Measurements from ENCODE around the gene GTF2A2.

Gene GTF2A2

GRCh38 chr15:59596640-59597039 is 60.7 kb downstream of the GTF2A2 start:
- DNase-seq, result no peak

DNA sequence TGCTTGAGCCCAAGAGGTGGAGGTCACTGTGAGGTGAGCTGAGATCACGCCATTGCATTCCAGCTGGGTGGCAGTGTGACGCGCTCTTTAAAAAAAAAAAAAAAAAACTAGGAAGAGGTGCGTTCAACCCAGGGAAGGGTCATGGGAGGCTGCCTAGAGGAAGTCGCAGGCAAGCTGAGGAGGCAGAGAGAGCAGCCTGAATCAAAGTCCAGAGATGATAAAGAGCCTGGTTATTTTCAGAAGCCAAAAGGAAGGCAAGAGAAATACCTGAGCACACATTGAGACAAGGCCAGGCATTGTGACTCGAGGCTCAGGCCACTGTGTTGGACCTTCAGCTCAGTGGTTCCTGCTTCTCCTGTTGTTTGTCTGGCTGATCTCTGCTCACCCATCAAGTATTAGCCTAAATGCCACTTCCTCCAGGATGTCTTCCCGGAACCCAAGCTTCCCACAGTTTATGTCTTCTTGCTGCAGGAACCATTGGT is 61.8 kb downstream of the GTF2A2 start:
- no peak for DNase-seq

- DNase-seq, result no peak
Measured at GRCh38 chr15:59594991-59595390, 62.3 kb downstream of the GTF2A2 start.

DNA sequence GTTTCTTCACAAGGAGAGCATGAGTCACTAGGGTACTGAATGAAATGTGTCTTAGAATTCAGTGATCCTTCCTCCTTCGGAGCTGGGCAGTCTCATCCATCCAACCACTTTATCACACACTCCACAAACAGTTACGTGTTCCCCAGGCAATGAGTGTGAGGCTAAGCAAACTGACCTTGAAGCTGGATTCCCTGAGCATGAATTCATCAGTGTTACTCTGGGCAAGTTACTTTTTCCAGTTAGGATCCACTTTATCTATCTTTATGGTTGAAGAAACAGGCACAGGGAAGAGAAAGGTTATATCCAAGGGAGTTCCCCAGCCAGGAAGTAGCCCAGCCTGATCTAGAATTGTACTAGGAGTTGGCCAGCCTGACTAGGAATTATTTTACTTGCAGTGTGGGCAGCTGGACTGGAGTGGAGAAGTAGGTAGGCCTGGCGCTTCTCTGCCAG is 62.8 kb downstream of the GTF2A2 start:
- DNase-seq, result no peak

DNA sequence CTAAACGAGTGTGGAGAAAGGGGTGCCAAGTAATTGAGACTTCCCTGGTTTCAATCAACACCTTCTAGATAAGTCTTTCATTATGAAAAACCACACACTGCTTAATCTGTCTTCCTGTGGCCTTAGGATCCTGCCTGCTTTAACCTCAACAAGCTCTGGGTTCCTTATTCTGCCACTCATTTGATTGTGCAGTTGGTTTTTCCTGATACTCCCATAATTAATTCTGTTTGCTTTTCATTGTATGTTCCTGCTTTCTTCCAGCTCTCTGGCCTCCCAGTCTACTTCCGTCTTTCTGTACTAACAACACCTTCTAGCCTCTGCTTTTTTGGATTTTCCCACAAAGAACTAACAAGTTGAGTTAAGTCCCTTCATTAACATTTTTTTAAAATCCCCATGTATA is 66.0 kb downstream of the GTF2A2 start:
- no peak for DNase-seq

GRCh38 chr15:59590027-59590426 is 67.3 kb downstream of the GTF2A2 start:
- DNase-seq, result no peak

All from CD4-positive, alpha-beta T cell treated with Interferon gamma for 1 hour (primary cell).